Effector memory CD4-positive, alpha-beta T cell (primary cell): ENCODE results near the gene ADSL.
"Not testable (repeated sequence)": the region's sequence is repeated elsewhere in the genome, so short reads cannot be mapped to it uniquely, and the experiment has no call there.

ENCODE experiments used
- DNase-seq, 3 donors: peaks; one replicate each; pipeline ENCODE4 v3.0.0-alpha.2; 2020
- H3K27ac ChIP-seq: 2 replicates; pipeline ENCODE4 v1.7.0; 2013; ENCODE audit warnings: mild to moderate bottlenecking, low read length, moderate library complexity; ENCODE audit not compliant: insufficient read depth, poor library complexity, severe bottlenecking
- H3K27me3 ChIP-seq: replicated peaks from 2 replicates; pipeline ENCODE4 v1.7.0; 2013; ENCODE audit warnings: mild to moderate bottlenecking, low read length; ENCODE audit not compliant: insufficient read depth, control insufficient read depth, poor library complexity, severe bottlenecking
- H3K36me3 ChIP-seq: 2 replicates; pipeline ENCODE4 v1.7.0; 2013; ENCODE audit warnings: mild to moderate bottlenecking, low read length, moderate library complexity; ENCODE audit not compliant: control insufficient read depth, insufficient read depth
- H3K4me1 ChIP-seq: 2 replicates; pipeline ENCODE4 v1.7.0; 2013; ENCODE audit warnings: low read length, mild to moderate bottlenecking; ENCODE audit not compliant: control insufficient read depth, insufficient read depth, poor library complexity, severe bottlenecking
- H3K4me3 ChIP-seq: 2 replicates; pipeline ENCODE4 v1.7.0; 2013; ENCODE audit warnings: low read length, low read depth, mild to moderate bottlenecking; ENCODE audit not compliant: insufficient read depth, poor library complexity, severe bottlenecking
- H3K9me3 ChIP-seq: 2 replicates; pipeline ENCODE4 v1.7.0; 2013; ENCODE audit warnings: mild to moderate bottlenecking, low read length, moderate library complexity; ENCODE audit not compliant: control insufficient read depth

The ADSL gene

DNA sequence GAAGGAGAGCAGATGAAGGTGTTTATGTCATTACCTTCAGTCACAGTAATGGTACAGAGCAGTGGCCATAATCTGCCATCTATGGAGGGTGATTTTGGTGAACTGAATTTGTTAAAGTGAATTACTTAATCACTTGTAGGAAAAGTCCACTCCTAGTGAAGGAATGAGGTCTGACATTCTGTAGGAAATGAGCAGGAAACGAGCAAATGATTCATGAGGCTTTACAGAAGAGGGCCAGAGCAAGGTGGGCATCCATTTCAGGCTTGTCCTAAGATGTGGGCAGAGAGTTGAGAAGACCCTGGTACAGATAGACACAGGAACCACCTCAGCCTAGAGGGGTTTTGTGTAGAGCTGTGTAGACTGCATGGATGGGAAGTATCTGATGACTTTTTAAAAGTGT is 18.1 kb downstream of the ADSL start:
- Histone ChIP-seq H3K36me3 (peaks cover 86% of the 10 kb centered on the region), H3K27ac (no peak overlapping the region), H3K4me1 (no peaks in the 10 kb centered on the region), H3K27me3 (no peaks in the 10 kb centered on the region), H3K4me3 (no peak overlapping the region), H3K9me3 (no peaks in the 10 kb centered on the region)
- DNase-seq = no peak

DNA sequence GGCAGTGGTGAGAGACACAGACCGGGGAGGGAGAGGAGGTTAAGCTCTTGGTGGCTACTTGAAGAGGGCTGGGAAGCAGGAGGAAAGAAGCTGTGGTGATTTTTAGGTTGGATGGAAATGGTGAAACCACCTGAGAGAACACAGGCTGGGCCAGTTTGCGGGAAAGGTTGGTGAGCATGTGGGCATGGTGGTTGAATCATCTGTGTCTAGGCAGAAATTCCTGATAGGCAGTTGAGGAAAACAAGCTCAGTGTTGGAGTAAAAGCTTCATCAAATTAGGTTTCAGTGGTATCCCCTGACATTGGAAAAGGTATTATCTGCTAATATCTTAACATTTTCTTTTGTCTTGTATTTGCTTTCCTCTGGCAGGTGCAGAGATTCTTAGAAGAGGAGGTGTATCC is 19.8 kb downstream of the ADSL start:
- Histone ChIP-seq H3K36me3 (peaks cover 70% of the 10 kb centered on the region), H3K4me3 (no peak overlapping the region)

DNA sequence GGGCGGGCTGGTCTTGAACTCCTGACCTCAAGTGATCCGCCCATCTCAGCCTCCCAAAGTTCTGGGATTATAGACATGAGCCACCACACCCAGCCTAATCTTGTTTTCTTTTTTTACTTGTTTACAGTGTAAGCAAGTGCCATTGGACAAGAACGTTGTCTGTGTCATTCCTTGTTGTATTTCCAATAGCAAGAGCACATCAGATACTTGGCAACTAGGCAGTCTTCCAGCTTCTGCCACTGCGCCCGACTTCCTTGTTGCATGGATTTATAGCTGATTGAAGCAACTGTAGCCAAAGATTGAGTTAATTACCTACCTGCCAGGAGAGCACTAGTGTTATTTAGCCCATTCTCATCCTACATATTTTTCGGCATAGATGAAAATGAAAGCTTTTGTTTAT is 21.0 kb downstream of the ADSL start:
- H3K4me1 ChIP-seq = no peaks in the 10 kb centered on the region
- H3K9me3 ChIP-seq = no peaks in the 10 kb centered on the region
- no peak overlapping the region for H3K27ac ChIP-seq
- DNase-seq = no peak
- peaks cover 57% of the 10 kb centered on the region for H3K36me3 ChIP-seq
- H3K4me3 ChIP-seq = no peak overlapping the region
- H3K27me3 ChIP-seq = no peaks in the 10 kb centered on the region

More for the DNA sequence above, 19.8 kb downstream of the ADSL start:
- H3K27me3 ChIP-seq = no peaks in the 10 kb centered on the region
- no peaks in the 10 kb centered on the region for H3K9me3 ChIP-seq
- no peak overlapping the region for H3K27ac ChIP-seq
- no peak for DNase-seq
- no peaks in the 10 kb centered on the region for H3K4me1 ChIP-seq

DNA sequence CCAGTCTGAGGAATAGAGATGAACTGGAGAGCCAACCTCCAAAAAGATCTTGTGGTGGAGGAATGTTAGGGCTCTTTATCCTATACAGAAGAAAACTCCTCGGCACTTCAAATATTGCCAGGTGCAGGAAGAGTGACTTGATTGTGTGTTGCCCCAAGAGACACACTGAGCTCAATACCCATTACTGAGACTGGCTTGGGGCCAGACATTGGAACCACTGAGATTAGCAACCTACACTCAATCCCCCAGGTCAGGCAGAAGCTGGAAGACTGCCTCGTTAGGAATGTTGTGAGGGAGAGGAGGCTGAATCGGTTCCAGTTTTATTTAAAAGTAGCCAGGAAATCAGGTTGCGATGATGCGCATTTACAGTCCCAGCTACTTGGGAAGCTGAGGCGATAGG is 21.7 kb downstream of the ADSL start:
- Histone ChIP-seq H3K27ac (no peak overlapping the region), H3K9me3 (no peaks in the 10 kb centered on the region), H3K4me1 (no peaks in the 10 kb centered on the region), H3K4me3 (no peak overlapping the region), H3K27me3 (no peaks in the 10 kb centered on the region), H3K36me3 (peaks cover 50% of the 10 kb centered on the region)
- DNase-seq = no peak

DNA sequence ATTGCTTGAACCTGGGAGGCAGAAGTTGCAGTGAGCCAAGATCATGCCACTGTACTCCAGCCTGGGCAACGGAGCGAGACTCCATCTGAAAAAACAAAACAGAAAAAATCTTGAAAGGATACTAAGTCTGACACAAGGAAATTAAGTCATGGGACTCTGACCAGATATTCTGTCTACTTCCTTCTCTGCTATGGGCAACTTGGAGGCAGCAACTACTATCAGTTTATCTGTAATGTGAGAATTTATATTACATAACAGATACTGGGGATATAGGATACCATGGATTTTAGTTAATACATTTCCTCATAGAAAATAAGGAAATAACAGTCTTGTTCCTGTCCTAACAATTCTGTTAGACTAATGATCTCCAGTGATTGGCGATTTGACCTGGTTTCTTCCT is 22.5 kb downstream of the ADSL start:
- Histone ChIP-seq H3K4me3 (no peak overlapping the region), H3K9me3 (no peaks in the 10 kb centered on the region), H3K27me3 (no peaks in the 10 kb centered on the region), H3K4me1 (no peaks in the 10 kb centered on the region), H3K36me3 (peaks cover 42% of the 10 kb centered on the region), H3K27ac (no peak overlapping the region)
- DNase-seq = no peak

DNA sequence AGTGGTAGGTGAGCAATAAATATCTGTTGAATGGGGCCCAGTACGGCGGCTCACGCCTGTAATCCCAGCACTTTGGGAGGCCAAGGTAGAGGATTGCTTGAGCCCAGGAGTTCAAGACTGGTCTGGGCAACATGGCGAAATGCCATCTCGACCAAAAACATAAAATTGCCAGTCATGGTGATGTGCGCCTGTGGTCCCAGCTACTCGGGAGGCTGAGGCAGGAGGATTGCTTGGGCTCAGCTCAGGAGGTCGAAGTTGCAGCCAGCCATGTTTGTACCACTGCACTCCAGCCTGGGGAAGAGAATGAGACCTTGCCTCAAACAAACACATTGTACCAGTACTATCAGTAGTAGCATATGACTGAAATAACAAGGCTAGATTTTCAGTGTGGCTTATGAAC is 28.3 kb downstream of the ADSL start:
- Histone ChIP-seq H3K27me3 (no peaks in the 10 kb centered on the region), H3K9me3 (no peaks in the 10 kb centered on the region), H3K4me1 (no peaks in the 10 kb centered on the region), H3K27ac (no peak overlapping the region), H3K4me3 (no peak overlapping the region), H3K36me3 (no peaks in the 10 kb centered on the region)
- no peak for DNase-seq

DNA sequence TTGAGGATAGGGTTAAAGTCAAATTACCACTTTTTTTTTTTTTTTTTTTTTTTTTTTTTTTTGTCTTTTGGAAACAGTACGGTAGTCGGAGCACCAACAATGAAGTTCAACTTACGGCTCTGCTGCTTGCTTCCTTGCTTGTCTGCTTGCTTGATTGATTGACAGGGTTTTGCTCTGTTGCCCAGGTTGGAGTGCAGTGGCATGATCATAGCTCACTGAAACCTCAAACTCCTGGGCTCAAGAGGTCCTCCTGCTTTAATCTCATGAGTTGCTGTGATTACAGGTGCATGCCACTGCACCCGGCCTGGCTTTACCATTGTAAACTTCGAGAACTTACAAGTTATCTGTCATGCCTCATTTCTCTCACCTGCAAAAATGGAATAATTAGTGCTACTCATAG is 29.8 kb downstream of the ADSL start:
- no peaks in the 10 kb centered on the region for H3K27me3 ChIP-seq
- no peaks in the 10 kb centered on the region for H3K9me3 ChIP-seq
- H3K36me3 ChIP-seq = no peaks in the 10 kb centered on the region
- H3K4me1 ChIP-seq = no peaks in the 10 kb centered on the region
- DNase-seq = no peak
- H3K27ac ChIP-seq = no peak overlapping the region
- H3K4me3 ChIP-seq = no peak overlapping the region

DNA sequence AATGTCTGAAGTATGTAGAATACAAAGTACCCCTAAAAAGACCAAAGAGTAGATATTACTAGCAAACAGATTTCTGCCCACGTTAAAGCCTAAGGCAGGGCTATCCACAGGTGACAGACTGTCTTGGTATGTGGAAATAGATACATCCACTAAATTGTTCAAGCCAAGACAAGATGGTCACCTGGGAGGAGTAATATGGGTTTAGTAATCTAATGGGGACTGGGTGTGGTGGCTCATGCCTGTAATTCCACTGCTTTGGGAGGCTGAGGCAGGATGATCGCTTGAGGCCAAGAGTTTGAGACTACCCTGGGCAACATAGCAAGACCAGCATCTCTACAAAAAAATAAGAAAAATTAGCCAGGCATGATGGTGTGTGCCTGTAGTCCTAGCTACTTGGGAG is 31.6 kb downstream of the ADSL start:
- no peaks in the 10 kb centered on the region for H3K9me3 ChIP-seq
- no peak overlapping the region for H3K4me3 ChIP-seq
- no peaks in the 10 kb centered on the region for H3K4me1 ChIP-seq
- H3K27me3 ChIP-seq = no peaks in the 10 kb centered on the region
- no peaks in the 10 kb centered on the region for H3K36me3 ChIP-seq
- DNase-seq = no peak
- no peak overlapping the region for H3K27ac ChIP-seq

DNA sequence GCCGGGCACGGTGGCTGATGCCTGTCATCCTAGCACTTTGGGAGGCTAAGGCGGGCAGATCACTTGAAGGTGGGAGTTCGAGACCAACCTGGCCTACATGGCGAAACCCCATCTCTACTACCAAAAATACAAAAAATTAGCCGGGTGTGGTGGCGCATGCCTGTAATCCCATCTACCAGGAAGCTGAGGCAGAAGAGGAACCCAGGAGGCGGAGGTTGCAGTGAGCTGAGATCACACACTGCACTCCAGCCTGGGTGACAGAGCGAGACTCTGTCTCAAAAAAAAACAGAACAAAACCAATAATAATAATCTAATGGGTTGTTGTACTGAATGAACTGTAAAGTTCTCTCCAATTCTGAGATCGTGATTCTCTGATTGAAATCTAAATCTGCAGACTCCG is 32.1 kb downstream of the ADSL start:
- not testable (repeated sequence) for H3K27ac ChIP-seq, DNase-seq, H3K4me1 ChIP-seq, H3K4me3 ChIP-seq, H3K36me3 ChIP-seq, H3K9me3 ChIP-seq, H3K27me3 ChIP-seq

DNA sequence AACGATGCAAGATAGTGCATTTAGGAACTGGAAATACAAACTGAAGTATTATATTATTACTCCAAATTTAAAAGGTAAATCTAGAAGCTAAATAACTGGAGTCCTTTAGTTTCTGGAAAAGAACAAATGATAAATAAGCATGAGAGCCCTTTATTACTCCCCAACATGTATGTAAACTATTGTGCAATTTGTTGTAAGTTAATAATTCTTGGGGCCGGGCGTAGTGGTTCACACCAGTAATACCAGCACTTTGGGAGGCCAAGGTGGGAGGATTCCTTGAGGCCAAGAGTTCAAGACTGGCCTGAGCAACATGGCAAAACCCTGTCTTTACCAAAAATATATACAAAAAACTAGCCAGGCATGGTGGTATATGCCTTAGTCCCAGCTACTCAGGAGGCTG is 35.2 kb downstream of the ADSL start:
- Histone ChIP-seq H3K27me3 (no peaks in the 10 kb centered on the region), H3K27ac (no peak overlapping the region), H3K36me3 (no peaks in the 10 kb centered on the region), H3K4me3 (no peak overlapping the region), H3K9me3 (no peaks in the 10 kb centered on the region), H3K4me1 (peaks cover 17% of the 10 kb centered on the region)
- DNase-seq = no peak

DNA sequence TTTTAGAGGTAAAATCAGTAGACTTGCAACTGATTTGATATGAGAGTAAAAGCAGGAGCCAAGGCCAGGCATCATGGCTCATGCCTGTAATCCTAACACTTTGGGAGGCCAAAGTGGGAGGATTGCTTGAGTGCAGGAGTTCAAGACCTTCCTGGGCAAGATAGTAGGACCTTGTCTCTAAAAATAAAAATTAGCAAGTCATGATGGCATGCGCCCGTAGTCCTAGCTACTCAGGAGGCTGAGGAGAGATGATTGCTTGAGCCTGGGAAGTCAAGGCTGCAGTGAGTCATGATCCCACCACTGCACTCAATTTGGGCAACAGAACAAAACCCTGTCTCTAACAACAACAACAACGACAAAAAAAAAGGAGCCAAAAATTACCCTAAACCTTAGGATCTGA is 37.6 kb downstream of the ADSL start:
- Histone ChIP-seq H3K27ac (no peak overlapping the region), H3K9me3 (no peaks in the 10 kb centered on the region), H3K4me1 (peaks cover 17% of the 10 kb centered on the region), H3K27me3 (no peaks in the 10 kb centered on the region), H3K4me3 (no peak overlapping the region), H3K36me3 (no peaks in the 10 kb centered on the region)
- no peak for DNase-seq
